HEK293 (cell line): Measurements from ENCODE around the gene PALM2AKAP2.

ENCODE experiments used
- CTCF ChIA-PET: fragments of 350-600 bp; formaldehyde crosslinking; extraction: SDS; loops from one replicate; lab custom pipeline; 2021; ENCODE audit warnings: antibody characterized with exemption; lab: Yijun Ruan, JAX
- POLR2A ChIA-PET: fragments of 300-600 bp; formaldehyde crosslinking; extraction: SDS; loops from one replicate; lab custom pipeline; 2020; ENCODE audit warnings: antibody characterized with exemption, inconsistent platforms; lab: Yijun Ruan, JAX
- H3K27ac ChIP-seq: fragments of 200-500 bp; sonication (Bioruptor generic); 2 replicates; pipeline ENCODE4 v1.5.1; 2014; ENCODE audit warnings: low read depth, low read length, control low read depth, inconsistent platforms; ENCODE audit errors: extremely low read depth
- H3K36me3 ChIP-seq, 2 experiments: fragments of 200-500 bp in 1 of 2; sonication (Bioruptor generic) in 1 of 2; 1 replicate in 1 of 2; 2 replicates in 1 of 2; pipeline ENCODE4 v1.5.1; 2014 to 2017; ENCODE audit warnings: inconsistent platforms in 2 of 2, low read length in 2 of 2; ENCODE audit not compliant: control insufficient read depth in 2 of 2, insufficient read depth in 1 of 2
- H3K4me1 ChIP-seq: fragments of 200-500 bp; sonication (Bioruptor generic); 2 replicates; pipeline ENCODE4 v1.5.1; 2014; ENCODE audit warnings: mild to moderate bottlenecking, low read length, inconsistent platforms; ENCODE audit not compliant: control insufficient read depth, insufficient read depth
- H3K4me3 ChIP-seq: 2 replicates; pipeline ENCODE4 v1.5.1; 2011; ENCODE audit warnings: low read depth, mild to moderate bottlenecking, control low read depth, low read length, moderate library complexity
- H3K9me3 ChIP-seq: fragments of 200-500 bp; sonication (Bioruptor generic); 2 replicates; pipeline ENCODE4 v1.5.1; 2014; ENCODE audit warnings: low read depth, low read length, inconsistent platforms; ENCODE audit not compliant: control insufficient read depth, insufficient read depth
- OSR2 ChIP-seq: fragments of 450-650 bp; formaldehyde crosslinking; IDR thresholded peaks from 2 replicates; pipeline ENCODE4 v1.5.1; 2016; ENCODE audit warnings: missing biosample characterization, missing genetic modification characterization
- PRDM6 ChIP-seq: fragments of 450-650 bp; formaldehyde crosslinking; IDR thresholded peaks from 2 replicates; pipeline ENCODE4 v1.5.1; 2017; ENCODE audit warnings: missing biosample characterization, missing genetic modification characterization
- ZNF18 ChIP-seq: fragments of 450-650 bp; formaldehyde crosslinking; IDR thresholded peaks from 2 replicates; pipeline ENCODE4 v1.5.1; 2016; ENCODE audit warnings: missing biosample characterization, missing genetic modification characterization
- ZNF184 ChIP-seq: fragments of 450-650 bp; IDR thresholded peaks from 2 replicates; pipeline ENCODE4 v1.5.1; 2018; ENCODE audit warnings: missing biosample characterization, mild to moderate bottlenecking, missing genetic modification characterization
- ZNF26 ChIP-seq: fragments of 450-650 bp; formaldehyde crosslinking; IDR thresholded peaks from 2 replicates; pipeline ENCODE4 v1.5.1; 2016; ENCODE audit warnings: missing biosample characterization, missing genetic modification characterization
- ZNF366 ChIP-seq: fragments of 450-650 bp; formaldehyde crosslinking; conservative IDR thresholded peaks from 2 replicates; pipeline ENCODE4 v1.5.1; 2016; ENCODE audit warnings: missing biosample characterization, missing genetic modification characterization
- ZNF629 ChIP-seq: fragments of 450-650 bp; formaldehyde crosslinking; IDR thresholded peaks from 2 replicates; pipeline ENCODE4 v1.5.1; 2017; ENCODE audit warnings: missing biosample characterization, missing genetic modification characterization
- ZSCAN18 ChIP-seq: fragments of 450-650 bp; formaldehyde crosslinking; IDR thresholded peaks from 2 replicates; pipeline ENCODE4 v1.5.1; 2016; ENCODE audit warnings: missing biosample characterization, missing genetic modification characterization
- ZSCAN5A ChIP-seq: fragments of 450-650 bp; formaldehyde crosslinking; IDR thresholded peaks from 2 replicates; pipeline ENCODE4 v1.5.1; 2016; ENCODE audit warnings: missing biosample characterization, missing genetic modification characterization

PALM2AKAP2 gene

GRCh38 chr9:109801484-109801883, 21.5 kb downstream of the PALM2AKAP2 start:
- Histone ChIP-seq H3K4me3 (no peak overlapping the region), H3K27ac (no peak overlapping the region)
- TF ChIP-seq ZSCAN18 (tag by site-specific recombination) (no peak), ZSCAN5A (tag by site-specific recombination) (no peak), ZNF184 (tag by site-specific recombination) (no peak), ZNF629 (tag by site-specific recombination) (no peak)
- TF ChIP-seq, all 188 proteins: peak for 0
- CTCF ChIA-PET: no interaction called here
- Histone ChIP-seq H3K4me1 (no peaks in the 10 kb centered on the region; the same call in 1 of the 2 replicates), H3K36me3 (no peaks in the 10 kb centered on the region), H3K9me3 (no peaks in the 10 kb centered on the region)
- POLR2A ChIA-PET: no interaction called here

GRCh38 chr9:109802491-109802890, 22.5 kb downstream of the PALM2AKAP2 start:
- Histone ChIP-seq H3K4me1 (no peaks in the 10 kb centered on the region; the same call in 1 of the 2 replicates), H3K9me3 (no peaks in the 10 kb centered on the region), H3K4me3 (no peak overlapping the region), H3K27ac (no peak overlapping the region), H3K36me3 (no peaks in the 10 kb centered on the region)
- CTCF ChIA-PET: no interaction called here
- POLR2A ChIA-PET: no interaction called here
- TF ChIP-seq OSR2 (tag by site-specific recombination) (no peak), ZNF366 (tag by site-specific recombination) (no peak), ZNF26 (tag by site-specific recombination) (no peak)

GRCh38 chr9:109805050-109805449, 25.1 kb downstream of the PALM2AKAP2 start:
- Histone ChIP-seq H3K36me3 (no peaks in the 10 kb centered on the region), H3K4me3 (no peak overlapping the region), H3K9me3 (no peaks in the 10 kb centered on the region), H3K27ac (no peak overlapping the region), H3K4me1 (no peaks in the 10 kb centered on the region; the same call in 1 of the 2 replicates)
- POLR2A ChIA-PET: no interaction called here
- CTCF ChIA-PET: interaction anchor here (0.7 to 2.0 kb wide), 4 partner anchors 10 to 118 kb away, joined by 4 to 10 read pairs (median 4); no protein-coding TSS in a partner anchor
- TF ChIP-seq ZNF18 (tag by site-specific recombination) (no peak), PRDM6 (peak; percentile 24; the same call in 1 of the 2 replicates)
- TF ChIP-seq, all 188 proteins: peak for 1
